HS-27A (cell line): ENCODE data around the gene CIRBP.

Source experiments
- DNase-seq: peaks from one replicate; pipeline ENCODE4 v3.0.0-alpha.2; 2012; ENCODE audit warnings: low read depth, missing footprints

CIRBP gene

GRCh38 chr19:1230783-1231489, 38.2 kb upstream of the CIRBP start:
- DNase-seq = no peak

- DNase-seq = no peak
Observed at GRCh38 chr19:1231729-1232637, 37.1 kb upstream of the CIRBP start.

GRCh38 chr19:1232652-1233072, 36.5 kb upstream of the CIRBP start:
- DNase-seq = no peak

GRCh38 chr19:1233115-1233667, 35.9 kb upstream of the CIRBP start:
- no peak for DNase-seq

- DNase-seq = no peak
Observed at GRCh38 chr19:1234051-1234954, 34.8 kb upstream of the CIRBP start.

GRCh38 chr19:1234955-1235380, 34.2 kb upstream of the CIRBP start:
- DNase-seq = no peak

GRCh38 chr19:1235625-1236538, 33.2 kb upstream of the CIRBP start:
- DNase-seq = no peak

GRCh38 chr19:1236576-1236975, 32.6 kb upstream of the CIRBP start:
- DNase-seq = no peak

- DNase-seq = no peak
Observed at GRCh38 chr19:1237027-1237659, 32.0 kb upstream of the CIRBP start.

- no peak for DNase-seq
Observed at GRCh38 chr19:1237754-1238368, 31.3 kb upstream of the CIRBP start, which contains the start of gene CBARP. CBARP (minus strand) TSS chr19:1238005; CDS start chr19:1236100, 1,905 bp downstream.

- DNase-seq = no peak
Observed at GRCh38 chr19:1238369-1239303, 30.5 kb upstream of the CIRBP start.

- no peak for DNase-seq
Observed at GRCh38 chr19:1239420-1239795, 29.7 kb upstream of the CIRBP start.

GRCh38 chr19:1239796-1240737, 29.1 kb upstream of the CIRBP start:
- no peak for DNase-seq

GRCh38 chr19:1240925-1241324, 28.2 kb upstream of the CIRBP start:
- no peak for DNase-seq

- no peak for DNase-seq
Observed at GRCh38 chr19:1241417-1242095, 27.6 kb upstream of the CIRBP start, which contains the start of gene ATP5F1D. ATP5F1D (plus strand) TSS chr19:1241751; CDS start chr19:1241851, 100 bp downstream.
